Stimulated activated CD8-positive, alpha-beta memory T cell treated with anti-CD3 and anti-CD28 coated beads, Interleukin-7, amount 100 ng/mL, for 4 hours (primary cell): ENCODE results near the gene NLRP3.
"Not testable (repeated sequence)": the region's sequence is repeated elsewhere in the genome, so short reads cannot be mapped to it uniquely, and the experiment has no call there.

Source experiments
- DNase-seq, 2 donors: peaks; one replicate each; pipeline ENCODE4 v3.0.0-alpha.2; 2020; ENCODE audit warnings: low read depth in 2 of 2

NLRP3 gene

DNA sequence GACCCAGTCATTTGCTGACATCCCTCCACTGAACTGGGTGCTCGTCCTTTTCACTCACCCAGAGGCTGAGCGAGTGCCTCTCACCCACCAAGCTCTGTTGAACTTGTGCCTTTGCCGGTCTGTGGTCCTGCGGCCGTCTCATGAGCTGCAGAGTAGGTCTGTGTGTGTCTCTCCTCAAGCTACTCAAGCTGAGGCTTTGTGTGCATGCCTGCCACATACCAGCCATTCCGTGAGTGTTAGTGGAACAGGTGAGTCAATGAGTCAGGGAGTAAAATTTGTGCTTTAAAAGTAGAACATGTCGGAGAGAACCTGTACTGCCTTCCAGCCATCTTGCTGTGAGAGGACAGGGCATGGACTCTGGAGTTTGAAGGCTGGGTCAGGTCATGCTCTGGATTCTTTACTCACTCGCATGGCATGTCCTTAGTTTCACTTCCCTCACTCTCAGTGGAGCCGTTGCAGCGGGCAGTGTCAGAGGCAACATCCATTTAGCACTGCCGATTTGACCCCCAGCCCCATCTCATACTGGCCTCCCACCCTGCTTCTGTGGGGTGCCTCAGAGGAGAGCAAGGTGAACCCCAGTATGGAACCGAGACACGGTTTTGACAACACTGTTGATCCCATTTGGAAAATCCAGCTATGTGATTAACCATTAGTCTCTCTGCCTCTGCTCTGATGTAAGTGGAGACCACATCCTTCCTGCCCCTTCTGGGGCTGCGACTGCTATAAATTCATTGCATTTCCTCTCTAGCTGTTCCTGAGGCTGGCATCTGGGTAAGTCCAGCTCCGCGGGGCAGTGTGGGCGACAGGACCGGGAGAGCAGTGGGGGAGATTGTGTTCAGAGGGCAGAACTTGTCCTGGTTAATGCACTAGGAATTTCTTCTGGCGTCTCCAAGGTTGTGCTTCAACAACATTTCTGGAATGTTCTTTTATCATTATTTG, at the start of gene NLRP3:
Gene NLRP3 (plus strand): TSS at position 751 of the 939 bp plus-strand sequence. CDS start 2,628 bp downstream, outside the sequence.
- DNase-seq: peak in 1 of 2 donors; percentile 23

DNA sequence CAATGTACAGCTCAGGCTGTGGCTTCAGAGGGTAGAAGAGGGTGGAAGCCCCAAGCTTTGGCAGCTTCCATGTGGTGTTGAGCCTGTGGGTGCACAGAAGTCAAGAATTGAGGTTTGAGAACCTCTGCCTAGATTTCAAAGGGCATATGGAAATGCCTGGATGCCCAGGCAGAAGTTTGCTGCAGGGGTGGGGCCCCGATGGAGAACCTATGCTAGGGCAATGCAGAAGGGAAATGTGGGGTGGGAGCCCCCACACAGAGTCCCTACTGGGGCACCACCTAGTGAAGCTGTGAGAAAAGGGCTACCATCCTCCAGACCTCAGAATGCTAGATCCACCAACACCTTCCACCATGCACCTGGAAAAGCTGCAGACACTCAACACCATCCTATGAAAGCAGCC, 49.6 kb upstream of the NLRP3 start:
- DNase-seq: not testable (repeated sequence)

- DNase-seq: no peak
Measured at GRCh38 chr1:247366926-247367645, 48.9 kb upstream of the NLRP3 start.

DNA sequence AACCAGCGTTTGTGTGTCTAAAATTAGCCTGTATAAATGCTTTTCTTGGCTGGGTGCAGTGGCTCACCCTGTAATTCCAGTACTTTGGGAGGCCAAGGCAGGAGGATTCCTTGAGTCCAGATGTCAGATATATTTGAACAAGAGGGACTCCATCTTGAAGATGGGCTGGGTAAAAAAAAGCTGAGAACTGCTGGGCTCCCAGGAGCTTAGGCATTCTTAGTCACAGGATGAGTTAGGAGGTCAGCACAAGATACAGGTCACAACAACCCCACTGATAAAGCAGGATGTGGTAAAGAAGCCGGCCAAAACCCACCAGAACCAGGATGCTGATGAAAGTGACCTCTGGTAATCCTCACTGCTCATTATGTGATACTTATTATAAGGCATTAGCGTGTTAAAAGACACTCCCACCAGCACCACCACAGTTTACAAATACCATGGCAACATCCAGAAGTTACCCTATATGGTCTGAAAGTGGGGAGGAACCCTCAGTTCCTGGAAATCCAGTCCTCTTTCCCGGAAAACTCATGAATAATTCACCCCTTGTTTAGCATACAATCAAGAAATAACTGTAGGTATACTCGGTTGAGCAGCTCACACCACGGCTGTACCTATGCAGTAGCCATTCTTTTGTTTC, 48.1 kb upstream of the NLRP3 start:
- no peak for DNase-seq

- DNase-seq: no peak
Measured at GRCh38 chr1:247368490-247369145, 47.4 kb upstream of the NLRP3 start.

DNA sequence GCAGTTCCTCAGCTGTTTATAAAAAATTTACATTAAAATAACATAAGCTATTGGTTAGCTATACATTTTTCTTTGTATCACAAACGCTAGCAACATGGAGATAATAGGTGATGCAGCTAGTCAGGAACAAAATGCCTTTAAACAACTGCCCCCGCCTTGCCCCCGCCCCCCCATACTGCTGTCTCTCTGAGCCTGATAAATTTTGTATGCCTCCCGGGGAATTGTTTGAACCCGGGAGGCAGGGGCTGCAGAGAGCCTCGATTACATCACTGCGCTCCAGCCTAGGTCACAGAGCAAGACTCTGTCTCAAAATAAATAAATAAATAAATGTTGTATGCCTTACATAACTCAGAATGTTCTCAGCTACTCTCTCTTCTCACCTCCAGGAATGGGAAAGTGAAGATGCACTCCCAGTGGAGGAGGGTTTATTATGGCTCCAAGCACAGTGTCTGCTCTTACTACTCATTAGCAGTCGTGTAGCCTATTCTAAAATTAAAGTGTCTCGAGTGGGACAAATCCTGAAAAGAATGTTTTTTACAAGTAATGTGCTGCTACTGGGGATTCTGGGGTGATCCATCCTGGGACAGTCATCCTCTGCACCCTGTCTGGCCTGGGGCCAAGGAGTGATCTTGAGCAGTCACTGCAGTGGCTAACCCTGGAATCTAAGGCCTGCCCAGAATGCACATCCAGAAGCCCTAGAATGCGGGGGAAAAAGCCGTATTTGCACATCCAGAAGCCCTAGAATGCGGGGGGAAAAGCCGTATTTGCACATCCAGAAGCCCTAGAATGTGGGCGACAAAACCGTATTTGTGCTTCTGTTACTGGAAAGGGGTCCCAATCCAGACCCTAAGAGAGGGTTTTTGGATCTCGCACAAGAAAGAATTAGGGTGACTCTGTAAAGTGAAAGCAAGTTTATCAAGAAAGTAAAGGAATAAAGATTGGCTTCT, 44.9 kb upstream of the NLRP3 start:
- no peak for DNase-seq

- DNase-seq: no peak
Measured at GRCh38 chr1:247371801-247372259, 44.1 kb upstream of the NLRP3 start.

- DNase-seq: peak; percentile 27 to 35
Measured at GRCh38 chr1:247373721-247374141, 42.2 kb upstream of the NLRP3 start.

GRCh38 chr1:247374651-247375334, 41.2 kb upstream of the NLRP3 start:
- not testable (repeated sequence) for DNase-seq

DNA sequence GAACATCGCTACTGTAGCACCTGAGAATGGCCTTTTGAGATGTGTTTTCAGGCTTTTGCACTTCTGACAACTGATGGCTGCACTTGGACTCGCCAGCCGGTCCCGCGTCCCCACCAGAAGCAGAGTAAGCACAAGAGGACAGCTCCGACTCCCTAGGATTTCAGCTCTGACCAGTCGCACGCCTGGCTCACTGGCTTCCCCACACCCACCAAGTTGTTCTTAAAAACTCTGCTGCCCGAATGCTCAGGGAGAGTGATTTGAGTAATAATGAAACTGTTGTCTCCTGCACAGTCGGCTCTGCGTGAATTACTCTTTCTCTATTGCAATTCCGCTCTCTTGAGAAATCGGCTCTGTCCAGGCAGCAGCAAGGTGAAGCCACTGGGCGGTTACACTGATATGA, 40.2 kb upstream of the NLRP3 start:
- no peak for DNase-seq

DNA sequence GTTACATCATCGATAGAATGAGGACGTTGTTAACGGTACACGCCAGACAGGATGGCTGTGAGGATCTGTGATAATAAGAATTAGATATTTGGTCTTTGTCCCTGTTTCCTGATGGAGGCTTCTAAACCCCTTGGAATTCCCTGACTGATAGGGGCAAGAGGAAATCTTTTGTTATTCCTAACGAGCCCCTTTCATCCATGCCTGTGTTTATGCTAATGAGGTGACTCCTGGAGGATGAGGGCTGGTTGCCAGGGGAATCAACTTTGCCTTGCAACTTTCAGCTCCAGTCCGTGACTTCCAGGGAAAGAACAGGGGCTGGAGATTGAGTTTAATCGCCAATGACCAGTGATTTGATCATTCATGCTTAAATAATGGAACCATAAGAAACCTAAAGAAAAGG, 39.3 kb upstream of the NLRP3 start:
- DNase-seq: no peak

DNA sequence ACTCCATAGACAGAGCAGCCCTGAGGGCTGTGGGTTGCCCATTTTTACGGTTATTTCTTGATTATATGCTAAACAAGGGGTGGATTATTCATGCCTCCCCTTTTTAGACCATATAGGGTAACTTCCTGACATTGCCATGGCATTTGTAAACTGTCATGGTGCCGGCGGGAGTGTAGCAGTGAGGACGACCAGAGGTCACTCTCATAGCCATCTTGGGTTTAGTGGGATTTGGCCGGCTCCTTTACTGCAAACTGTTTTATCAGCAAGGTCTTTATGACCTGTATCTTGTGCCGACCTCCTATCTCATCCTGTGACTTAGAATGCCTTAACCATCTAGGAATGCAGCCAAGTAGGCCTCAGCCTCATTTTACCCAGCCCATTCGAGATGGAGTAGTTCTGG, 38.3 kb upstream of the NLRP3 start:
- not testable (repeated sequence) for DNase-seq

DNA sequence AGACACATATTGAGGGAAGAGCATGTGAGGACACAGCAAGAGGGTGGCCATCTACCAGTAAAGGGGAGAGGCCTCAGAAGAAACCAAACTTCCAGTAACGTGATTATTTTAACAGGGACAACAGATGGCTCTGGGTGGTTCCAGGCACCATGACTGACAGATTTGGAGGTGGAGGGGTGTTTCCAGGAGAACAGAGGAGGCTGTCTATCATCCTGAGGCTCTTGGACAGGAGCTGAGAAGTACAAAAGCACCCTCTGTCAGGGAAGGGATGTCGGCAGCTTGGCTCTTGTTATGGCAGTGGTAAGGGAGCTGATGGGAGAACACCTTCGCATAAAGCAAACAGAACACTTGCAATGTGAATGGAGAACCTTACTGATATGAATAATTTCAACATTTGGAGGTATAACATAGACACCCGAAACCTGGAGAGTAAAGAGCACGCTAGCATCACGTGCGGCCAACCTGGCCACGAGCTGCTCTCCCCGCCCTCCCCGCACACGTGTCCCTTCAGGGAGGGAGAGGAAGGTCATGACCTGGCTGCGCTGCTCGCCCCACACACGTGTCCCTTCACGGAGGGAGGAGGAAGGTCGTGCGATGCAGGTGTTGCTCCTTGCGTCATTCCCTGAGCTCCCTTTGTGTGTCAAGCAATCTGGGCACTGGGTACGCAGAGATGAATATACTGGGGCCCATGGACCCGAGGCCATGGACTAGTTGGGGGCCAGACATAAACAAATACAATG, 37.5 kb upstream of the NLRP3 start:
- no peak for DNase-seq

- no peak for DNase-seq
Measured at GRCh38 chr1:247385283-247385682, 30.7 kb upstream of the NLRP3 start.

DNA sequence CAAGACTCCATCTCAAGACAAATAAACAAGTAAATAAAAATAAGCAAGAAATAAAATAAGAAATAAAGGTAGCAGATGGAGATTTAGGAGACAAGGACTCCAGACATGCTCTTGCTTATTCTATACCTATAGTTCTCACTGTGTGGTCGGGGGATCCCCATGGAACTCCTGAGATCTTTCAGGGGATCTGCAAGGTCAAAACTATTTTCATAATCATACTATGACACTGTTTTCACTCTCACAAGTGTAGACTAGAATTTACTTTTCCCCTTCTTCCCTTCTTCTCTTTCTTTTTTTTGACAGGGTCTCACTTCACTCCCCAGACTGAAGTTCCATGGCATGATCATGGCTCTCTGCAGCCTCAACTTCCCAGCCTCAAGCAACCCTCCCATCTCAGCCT, 29.8 kb upstream of the NLRP3 start:
- no peak for DNase-seq

- DNase-seq: no peak
Measured at GRCh38 chr1:247386687-247387086, 29.3 kb upstream of the NLRP3 start.

DNA sequence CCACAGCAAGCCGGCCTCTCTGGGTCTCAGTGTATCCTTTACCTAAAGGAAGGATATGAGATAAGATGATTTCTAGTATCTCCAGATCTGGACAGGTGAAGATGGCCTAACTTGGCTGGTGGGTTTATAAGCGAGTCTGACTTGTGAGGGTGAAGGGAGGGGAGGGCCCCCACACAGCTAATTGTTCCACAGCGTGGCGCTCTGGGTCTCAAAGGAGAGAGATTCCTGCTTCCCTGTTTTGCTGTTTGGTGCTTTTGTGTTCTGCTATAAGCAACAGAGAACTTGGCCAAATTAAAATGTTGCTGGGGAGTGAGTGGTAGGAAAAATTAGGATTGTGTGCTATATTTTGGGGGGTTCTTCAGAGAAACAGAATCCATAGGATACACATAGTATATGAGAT, 28.9 kb upstream of the NLRP3 start:
- DNase-seq: no peak

- DNase-seq: no peak
Measured at GRCh38 chr1:247387565-247387964, 28.4 kb upstream of the NLRP3 start.

GRCh38 chr1:247390116-247390791, 25.7 kb upstream of the NLRP3 start:
- peak; percentile 64 to 77 for DNase-seq
